HCT116 (cell line): ENCODE data around the gene UBASH3B. TPM values are rescaled to one million over a fixed set of nuclear protein-coding genes. Genes with fewer than 3 reads are reported as not detected.

Source experiments
- ATAC-seq: fragments of 200-7000 bp; cut with Tn5 transposase; 2 replicates; pipeline ENCODE4 v1.9.1; 2020; ENCODE audit warnings: mild to moderate bottlenecking, moderate library complexity
- BruUV-seq: library from RNA; stranded (reverse); fragments of 400-500 nt; replicated peaks from 2 replicates; lab custom pipeline; 2021; lab: Mats Ljungman, UMichigan
- CTCF ChIA-PET: fragments of 300-600 bp; sonication (Branson Sonifier 250); formaldehyde crosslinking; loops from one replicate; lab custom pipeline; 2021; ENCODE audit warnings: antibody characterized with exemption; lab: Charles Lee
- POLR2A ChIA-PET: fragments of 300-600, 350-600 bp; sonication (Branson Sonifier 250); formaldehyde crosslinking; loops from one replicate; lab custom pipeline; 2021; ENCODE audit warnings: antibody characterized with exemption; lab: Charles Lee
- RAD21 ChIA-PET, 2 experiments: fragments of 300-600 bp; sonication (Branson Sonifier 250); formaldehyde crosslinking; loops; one replicate each; lab custom pipeline; 2023; ENCODE audit warnings: low total read pairs in 2 of 2; ENCODE audit not compliant: uncharacterized antibody in 2 of 2, unreplicated experiment in 2 of 2, low non-redundant PET in 1 of 2; lab: Charles Lee
- DNase-seq: peaks from one replicate; pipeline ENCODE4 v3.0.0-alpha.2; 2010; ENCODE audit warnings: low read depth, low spot score
- H2AFZ ChIP-seq: fragments of 200-600 bp; shearing (Covaris generic), sonication (generic); 2 replicates; pipeline ENCODE4 v1.6.1; 2017; ENCODE audit warnings: low read depth, mixed run types, mixed read lengths, antibody characterized with exemption, low read length; ENCODE audit not compliant: poor library complexity, severe bottlenecking
- H3K27ac ChIP-seq: 2 replicates; pipeline ENCODE4 v1.5.1; 2012; ENCODE audit warnings: low read depth, low read length
- H3K27me3 ChIP-seq: fragments of 200-600 bp; sonication (generic); 2 replicates; pipeline ENCODE4 v1.6.1; 2016; ENCODE audit warnings: mixed run types, low read length, mixed read lengths; ENCODE audit not compliant: insufficient read depth
- H3K36me3 ChIP-seq, 2 experiments: fragments of 200-500 bp in 1 of 2; fragments of 200-600 bp in 1 of 2; sonication (Bioruptor generic) in 1 of 2; sonication (generic) in 1 of 2; 2 replicates each; pipeline versions ENCODE4 v1.5.1 to v1.6.1; 2014 to 2016; ENCODE audit warnings: low read length in 2 of 2, inconsistent platforms in 1 of 2, mixed read lengths in 1 of 2, mixed run types in 1 of 2; ENCODE audit not compliant: insufficient read depth in 2 of 2, control insufficient read depth in 1 of 2
- H3K4me1 ChIP-seq, 2 experiments: fragments of 200-600 bp in 1 of 2; sonication (generic) in 1 of 2; 2 replicates each; pipeline versions ENCODE4 v1.5.1 to v1.6.1; 2012 to 2017; ENCODE audit warnings: low read length in 2 of 2, inconsistent platforms in 1 of 2, mild to moderate bottlenecking in 1 of 2, mixed read lengths in 1 of 2, mixed run types in 1 of 2, moderate library complexity in 1 of 2; ENCODE audit not compliant: insufficient read depth in 2 of 2, control insufficient read depth in 1 of 2
- H3K4me2 ChIP-seq: fragments of 200-600 bp; sonication (generic); 2 replicates; pipeline ENCODE4 v1.6.1; 2017; ENCODE audit warnings: mixed run types, low read length, mixed read lengths
- H3K4me3 ChIP-seq, 2 experiments: fragments of 200-600 bp in 1 of 2; sonication (generic) in 1 of 2; replicated peaks in 1 of 2; 2 replicates each; pipeline ENCODE4 v1.5.1; 2011 to 2016; ENCODE audit warnings: low read length in 2 of 2, control low read depth in 1 of 2, low read depth in 1 of 2, mild to moderate bottlenecking in 1 of 2, mixed read lengths in 1 of 2, mixed run types in 1 of 2
- H3K79me2 ChIP-seq: fragments of 200-600 bp; sonication (generic); 2 replicates; pipeline ENCODE4 v1.6.1; 2017; ENCODE audit warnings: mild to moderate bottlenecking, mixed run types, low read length, moderate library complexity, mixed read lengths; ENCODE audit not compliant: insufficient read depth
- H3K9ac ChIP-seq: fragments of 200-600 bp; sonication (generic); 2 replicates; pipeline ENCODE4 v1.6.1; 2016; ENCODE audit warnings: low read length, mixed read lengths
- H3K9me2 ChIP-seq: fragments of 200-600 bp; sonication (generic), shearing (Covaris generic); 2 replicates; pipeline ENCODE4 v1.6.1; 2017; ENCODE audit warnings: mixed run types, mild to moderate bottlenecking, moderate library complexity; ENCODE audit not compliant: insufficient read depth
- H3K9me3 ChIP-seq, 2 experiments: fragments of 200-500 bp in 1 of 2; fragments of 200-600 bp in 1 of 2; sonication (Bioruptor generic) in 1 of 2; sonication (generic) in 1 of 2; 2 replicates each; pipeline ENCODE4 v1.6.1; 2014 to 2017; ENCODE audit warnings: low read length in 2 of 2, mixed read lengths in 2 of 2, inconsistent platforms in 1 of 2, low read depth in 1 of 2, mild to moderate bottlenecking in 1 of 2, mixed run types in 1 of 2, moderate library complexity in 1 of 2; ENCODE audit not compliant: control insufficient read depth in 1 of 2, insufficient read depth in 1 of 2
- H4K20me1 ChIP-seq: fragments of 200-600 bp; sonication (generic), shearing (Covaris generic); 2 replicates; pipeline ENCODE4 v1.6.1; 2017; ENCODE audit warnings: mixed run types, mild to moderate bottlenecking, moderate library complexity; ENCODE audit not compliant: insufficient read depth
- ATF3 ChIP-seq: IDR thresholded peaks from 2 replicates; pipeline ENCODE4 v1.6.1; 2012
- CEBPB ChIP-seq: IDR thresholded peaks from 2 replicates; pipeline ENCODE4 v1.6.1; 2012; ENCODE audit warnings: low read depth
- CTCF ChIP-seq, 3 experiments: fragments of 200-600 bp in 1 of 3; sonication (generic) in 1 of 3; IDR thresholded peaks in 2 of 3; conservative IDR thresholded peaks in 1 of 3; 2 replicates each; pipeline ENCODE4 v1.5.1; 2012 to 2017; ENCODE audit warnings: low read depth in 2 of 3, low read length in 2 of 3, antibody characterized with exemption in 1 of 3, borderline replicate concordance in 1 of 3, control low read depth in 1 of 3, mild to moderate bottlenecking in 1 of 3, mixed read lengths in 1 of 3, mixed run types in 1 of 3, moderate library complexity in 1 of 3; ENCODE audit not compliant: insufficient read depth in 1 of 3
- EGR1 ChIP-seq: IDR thresholded peaks from 2 replicates; pipeline ENCODE4 v1.6.1; 2012; ENCODE audit warnings: low read depth
- ELF1 ChIP-seq: IDR thresholded peaks from 2 replicates; pipeline ENCODE4 v1.6.1; 2012; ENCODE audit warnings: low read depth, borderline replicate concordance
- EZH2 ChIP-seq: fragments of 200-600 bp; sonication (generic); IDR thresholded peaks from 2 replicates; pipeline ENCODE4 v1.6.1; 2017; ENCODE audit warnings: antibody characterized with exemption, mixed run types
- EZH2phosphoT487 ChIP-seq: fragments of 200-600 bp; IDR thresholded peaks from 2 replicates; pipeline ENCODE4 v1.6.1; 2018; ENCODE audit warnings: antibody characterized with exemption, borderline replicate concordance
- POLR2A ChIP-seq: IDR thresholded peaks from 2 replicates; pipeline ENCODE4 v1.7.0; 2011; ENCODE audit warnings: borderline replicate concordance; ENCODE audit not compliant: insufficient read depth, insufficient read length; ENCODE audit errors: extremely low read depth
- POLR2AphosphoS5 ChIP-seq: IDR thresholded peaks from 2 replicates; pipeline ENCODE4 v1.6.1; 2011; ENCODE audit warnings: mild to moderate bottlenecking, low read depth, low read length, moderate library complexity
- REST ChIP-seq: IDR thresholded peaks from 2 replicates; pipeline ENCODE4 v1.6.1; 2012; ENCODE audit warnings: low read depth
- SIN3A ChIP-seq: IDR thresholded peaks from 2 replicates; pipeline ENCODE4 v1.6.1; 2012; ENCODE audit warnings: low read depth
- SRF ChIP-seq: IDR thresholded peaks from 2 replicates; pipeline ENCODE4 v1.6.1; 2012; ENCODE audit warnings: low read depth
- TCF7L2 ChIP-seq: IDR thresholded peaks from 2 replicates; pipeline ENCODE4 v1.7.0; 2011; ENCODE audit warnings: borderline replicate concordance, inconsistent platforms; ENCODE audit not compliant: insufficient read depth, insufficient read length; ENCODE audit errors: extremely low read depth
- YY1 ChIP-seq: IDR thresholded peaks from 2 replicates; pipeline ENCODE4 v1.6.1; 2011; ENCODE audit warnings: low read length, low read depth, moderate library complexity, mild to moderate bottlenecking; ENCODE audit not compliant: insufficient replicate concordance; ENCODE audit errors: extremely low read depth
- ZNF274 ChIP-seq: fragments of 200-500 bp; sonication (Bioruptor generic); IDR thresholded peaks from 2 replicates; pipeline ENCODE4 v1.6.1; 2014; ENCODE audit warnings: mild to moderate bottlenecking, low read depth, low read length, inconsistent platforms
- intact Hi-C: fragments of 100-400 bp; cut with micrococcal nuclease; formaldehyde crosslinking; loops from 2 replicates; pipeline ENCODE4 v1.10.0; 2022
- total RNA-seq: library from RNA; stranded (reverse); gene quantifications from one replicate; pipeline ENCODE4 v1.2.1, GENCODE V29; 2021; ENCODE audit not compliant: unreplicated experiment
- TF ChIP-seq, protein P1 (sequence below): IDR thresholded peaks from 2 replicates; pipeline ENCODE4 v1.6.1; 2012
- TF ChIP-seq, protein P2 (sequence below): IDR thresholded peaks from 2 replicates; pipeline ENCODE4 v1.6.1; 2011; ENCODE audit warnings: mild to moderate bottlenecking, low read length, moderate library complexity; ENCODE audit not compliant: insufficient replicate concordance; ENCODE audit errors: extremely low read depth

UBASH3B gene
- total RNA-seq, 1 experiment from 2014 or later = 40.3 TPM

DNA sequence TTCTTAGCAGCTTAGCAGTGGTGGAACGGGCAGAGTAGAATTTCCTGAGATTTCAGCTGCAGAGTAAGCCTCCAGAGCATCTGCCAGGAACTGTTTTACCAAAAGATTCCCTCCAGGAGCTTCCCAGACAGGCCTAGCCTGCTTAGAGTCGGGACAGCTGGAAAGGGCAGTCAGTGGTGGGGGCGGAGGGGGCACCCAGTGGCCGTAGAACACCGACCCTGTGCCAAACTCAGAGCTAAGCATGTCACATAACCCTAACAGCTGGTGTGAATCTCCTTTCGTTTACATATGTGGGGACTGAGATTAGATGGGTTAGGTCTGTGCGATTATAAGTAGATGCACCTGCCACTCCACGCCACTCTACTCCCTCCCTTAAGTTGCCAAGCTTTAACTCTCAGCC lies 102.8 kb downstream of the UBASH3B start:
- ChIA-PET CTCF (interaction anchor here (1.2 to 1.6 kb wide), 2 partner anchors 103 to 129 kb away, joined by 3 to 4 read pairs; partner anchors contain the start of gene UBASH3B), RAD21 (no interaction called here), POLR2A (no interaction called here)
- no peaks in the 10 kb centered on the region for H4K20me1 ChIP-seq
- intact Hi-C loops = no loop called here
- H3K36me3 ChIP-seq = no peaks in the 10 kb centered on the region
- TF ChIP-seq CTCF (IDR thresholded peaks at IDR 0.05 in 2 of 3, conservative IDR thresholded peaks at IDR 0.05 in 1 of 3; ENCODE audit: borderline replicate concordance in 1 of 3, insufficient read depth in 1 of 3, low read depth in 2 of 3, low read length in 2 of 3) (no peak), EZH2phosphoT487 (no peak), ELF1 (no peak), TCF7L2 (no peak), POLR2AphosphoS5 (no peak), CEBPB (no peak), YY1 (no peak), ATF3 (no peak), EZH2 (no peak), ZNF274 (no peak), EGR1 (no peak), SIN3A (no peak), SRF (no peak), POLR2A (no peak), REST (no peak)
- TF ChIP-seq, protein P1, sequence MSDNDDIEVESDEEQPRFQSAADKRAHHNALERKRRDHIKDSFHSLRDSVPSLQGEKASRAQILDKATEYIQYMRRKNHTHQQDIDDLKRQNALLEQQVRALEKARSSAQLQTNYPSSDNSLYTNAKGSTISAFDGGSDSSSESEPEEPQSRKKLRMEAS = no peak
- TF ChIP-seq, protein P2, sequence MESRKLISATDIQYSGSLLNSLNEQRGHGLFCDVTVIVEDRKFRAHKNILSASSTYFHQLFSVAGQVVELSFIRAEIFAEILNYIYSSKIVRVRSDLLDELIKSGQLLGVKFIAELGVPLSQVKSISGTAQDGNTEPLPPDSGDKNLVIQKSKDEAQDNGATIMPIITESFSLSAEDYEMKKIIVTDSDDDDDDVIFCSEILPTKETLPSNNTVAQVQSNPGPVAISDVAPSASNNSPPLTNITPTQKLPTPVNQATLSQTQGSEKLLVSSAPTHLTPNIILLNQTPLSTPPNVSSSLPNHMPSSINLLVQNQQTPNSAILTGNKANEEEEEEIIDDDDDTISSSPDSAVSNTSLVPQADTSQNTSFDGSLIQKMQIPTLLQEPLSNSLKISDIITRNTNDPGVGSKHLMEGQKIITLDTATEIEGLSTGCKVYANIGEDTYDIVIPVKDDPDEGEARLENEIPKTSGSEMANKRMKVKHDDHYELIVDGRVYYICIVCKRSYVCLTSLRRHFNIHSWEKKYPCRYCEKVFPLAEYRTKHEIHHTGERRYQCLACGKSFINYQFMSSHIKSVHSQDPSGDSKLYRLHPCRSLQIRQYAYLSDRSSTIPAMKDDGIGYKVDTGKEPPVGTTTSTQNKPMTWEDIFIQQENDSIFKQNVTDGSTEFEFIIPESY = no peak
- ATAC-seq (no peak), DNase-seq (no peak)
- H3K79me2 ChIP-seq = no peaks in the 10 kb centered on the region
- H3K4me3 ChIP-seq = no peak overlapping the region
- no peaks in the 10 kb centered on the region for H3K27me3 ChIP-seq
- no peak overlapping the region for H2AFZ ChIP-seq
- no peaks in the 10 kb centered on the region for H3K9me3 ChIP-seq
- 0 out of 4 replicates have a peak, but pooled peaks cover 0 to 2% of the 10 kb centered on the region in 2 experiments for H3K4me1 ChIP-seq
- no peaks in the 10 kb centered on the region for H3K9me2 ChIP-seq
- no peak overlapping the region for H3K4me2 ChIP-seq
- no peak overlapping the region for H3K9ac ChIP-seq
- no TSS peak for BruUV-seq
- no peak overlapping the region for H3K27ac ChIP-seq
